Measurements from ENCODE around the gene DYRK2. TPM values are rescaled to one million over a fixed set of nuclear protein-coding genes. Genes with fewer than 3 reads are reported as not detected.
A peak's percentile ranks its signal among the peaks of the same experiment; 100 is the strongest.

The DYRK2 gene
- total and polyA plus RNA-seq, 5 experiments from 2014 or later, result 47.7 to 206 (median 94.7) TPM

DNA sequence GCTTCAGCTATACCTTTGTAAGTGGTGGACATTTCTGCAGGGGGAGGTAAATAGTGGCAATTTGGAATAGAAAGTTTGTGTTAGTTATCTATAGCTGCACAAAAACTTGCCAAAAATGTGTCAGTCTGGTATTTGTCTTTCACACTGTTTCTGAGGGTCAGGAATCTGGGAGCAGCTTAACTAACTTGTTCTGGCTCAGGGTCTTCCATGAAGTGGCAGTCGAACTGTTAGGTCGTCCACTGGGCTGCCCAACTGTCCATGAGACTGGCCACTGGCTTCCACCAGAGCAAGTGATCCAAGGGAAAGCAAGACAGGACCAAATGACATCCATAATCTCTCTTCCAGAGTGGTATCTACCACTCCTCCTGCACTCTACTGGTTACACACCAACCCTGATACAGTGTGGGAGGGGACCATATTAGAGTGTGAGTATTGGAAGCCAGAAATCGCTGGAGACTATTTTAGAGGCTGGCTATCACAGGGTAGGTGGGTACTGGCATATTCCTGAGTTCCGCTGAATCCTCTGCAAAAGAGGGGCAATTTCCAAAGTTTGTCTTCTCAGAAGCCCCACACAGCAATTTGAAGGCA is 60.9 kb downstream of the DYRK2 start:
- Mint-ChIP-seq H3K27ac (no peak overlapping the region), H3K27me3 (no peaks in the 10 kb centered on the region), H3K9me3 (peaks cover 0 to 2% (median 0%) of the 10 kb centered on the region in 9 donors), H3K4me1 (peaks cover 3 to 8% (median 5%) of the 10 kb centered on the region in 4 donors), H3K36me3 (peaks cover 0 to 12% (median 0%) of the 10 kb centered on the region in 3 donors), H3K4me3 (no peak overlapping the region)
- no peak for DNase-seq
- POLR2A ChIA-PET, result no interaction called here
- no peak for ATAC-seq

DNA sequence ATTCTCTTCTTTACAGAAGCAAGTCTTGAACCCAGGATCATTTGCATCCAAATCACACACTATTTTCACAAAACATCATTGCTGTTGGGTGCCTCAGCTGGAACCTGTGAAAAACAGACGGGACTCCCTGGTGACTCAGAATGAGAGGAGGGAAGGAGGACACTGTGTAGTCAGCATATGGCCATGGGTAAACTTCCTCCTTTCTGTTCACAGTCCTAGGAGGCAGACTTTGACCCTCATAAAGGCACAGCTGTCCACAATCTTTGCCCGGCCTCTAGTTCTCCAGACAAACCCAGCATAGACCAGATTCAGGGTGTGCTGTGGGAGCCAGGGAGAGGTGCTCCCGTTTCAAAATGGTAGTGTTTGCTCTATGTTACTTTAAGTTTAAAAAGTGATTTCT is 62.0 kb downstream of the DYRK2 start:
- H3K36me3 Mint-ChIP-seq, result peaks cover 0 to 12% (median 2%) of the 10 kb centered on the region in 3 donors
- no peak for ATAC-seq
- DNase-seq, result no peak
- peak overlapping the region in 1 of 10 donors; percentile 60 for H3K27ac Mint-ChIP-seq
- peaks cover 0 to 9% (median 2%) of the 10 kb centered on the region in 4 donors for H3K4me1 Mint-ChIP-seq
- no peak overlapping the region for H3K4me3 Mint-ChIP-seq
- peaks cover 0 to 2% (median 0%) of the 10 kb centered on the region in 9 donors for H3K9me3 Mint-ChIP-seq
- POLR2A ChIA-PET, result no interaction called here
- no peaks in the 10 kb centered on the region for H3K27me3 Mint-ChIP-seq

DNA sequence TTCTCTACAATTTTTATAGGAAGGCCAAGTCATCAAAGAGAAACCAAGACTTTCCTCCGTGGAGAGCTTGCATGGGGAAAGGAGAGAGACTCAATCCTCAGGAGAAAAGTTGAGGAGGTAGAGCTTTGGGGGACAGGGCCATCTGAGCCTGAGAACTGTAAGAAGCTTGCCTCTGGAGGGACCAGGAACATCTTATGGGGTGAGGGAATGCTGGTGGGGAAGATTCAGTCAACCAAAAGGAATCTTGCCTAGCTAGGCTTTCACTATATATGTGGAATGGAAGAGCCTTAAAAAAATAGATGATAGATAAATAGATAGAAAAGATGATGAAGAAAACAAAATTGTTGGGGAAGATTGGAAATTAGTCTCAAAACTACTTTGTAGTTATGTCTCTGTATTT is 63.5 kb downstream of the DYRK2 start:
- Mint-ChIP-seq H3K4me3 (no peak overlapping the region), H3K36me3 (peaks cover 0 to 12% (median 2%) of the 10 kb centered on the region in 3 donors), H3K9me3 (no peaks in the 10 kb centered on the region), H3K27ac (no peak overlapping the region), H3K4me1 (peaks cover 0 to 9% (median under 1%) of the 10 kb centered on the region in 4 donors), H3K27me3 (no peaks in the 10 kb centered on the region)
- ATAC-seq (no peak), DNase-seq (no peak)
- POLR2A ChIA-PET, result interaction anchor here (0.6 to 0.7 kb wide), 2 partner anchors 19 to 945 kb away, joined by 4 read pairs; no protein-coding TSS in a partner anchor

DNA sequence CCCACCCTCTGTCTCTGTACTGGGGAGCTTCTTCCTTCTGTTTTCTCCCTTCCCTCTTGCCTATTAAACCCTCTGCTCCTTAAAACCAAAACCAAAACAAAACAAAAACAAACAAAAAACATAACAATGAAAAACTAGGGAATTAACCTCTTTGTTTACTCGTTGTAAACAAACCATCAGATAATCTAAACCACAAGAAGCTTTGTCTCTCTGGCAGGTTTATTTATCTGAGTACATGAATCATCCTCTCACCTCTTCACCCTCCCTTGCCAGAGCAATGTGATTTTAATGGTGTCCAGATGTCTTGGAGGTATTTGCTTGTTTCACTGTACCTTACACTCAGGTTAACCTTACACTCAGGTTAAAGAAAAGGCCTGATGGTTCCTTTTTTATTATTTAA is 66.1 kb downstream of the DYRK2 start:
- ATAC-seq (no peak), DNase-seq (no peak)
- peaks cover 0 to 12% (median 2%) of the 10 kb centered on the region in 3 donors for H3K36me3 Mint-ChIP-seq
- peak overlapping the region in 2 of 10 donors; percentile 1 to 22 for H3K27ac Mint-ChIP-seq
- H3K4me3 Mint-ChIP-seq, result no peak overlapping the region
- peaks cover 0 to 9% (median under 1%) of the 10 kb centered on the region in 4 donors for H3K4me1 Mint-ChIP-seq
- peaks cover 0 to 3% (median 0%) of the 10 kb centered on the region in 5 donors for H3K27me3 Mint-ChIP-seq
- H3K9me3 Mint-ChIP-seq, result no peaks in the 10 kb centered on the region
- POLR2A ChIA-PET, result no interaction called here

Measured in naive thymus-derived CD8-positive, alpha-beta T cell (primary cell).